GM21786 (cell line): Measurements from ENCODE around the gene ASTN2.

Experiments
- ATAC-seq: cut with Tn5 transposase; IDR thresholded peaks from one replicate; pipeline ENCODE4 v1.9.1; 2021; ENCODE audit not compliant: unreplicated experiment

The ASTN2 gene

DNA sequence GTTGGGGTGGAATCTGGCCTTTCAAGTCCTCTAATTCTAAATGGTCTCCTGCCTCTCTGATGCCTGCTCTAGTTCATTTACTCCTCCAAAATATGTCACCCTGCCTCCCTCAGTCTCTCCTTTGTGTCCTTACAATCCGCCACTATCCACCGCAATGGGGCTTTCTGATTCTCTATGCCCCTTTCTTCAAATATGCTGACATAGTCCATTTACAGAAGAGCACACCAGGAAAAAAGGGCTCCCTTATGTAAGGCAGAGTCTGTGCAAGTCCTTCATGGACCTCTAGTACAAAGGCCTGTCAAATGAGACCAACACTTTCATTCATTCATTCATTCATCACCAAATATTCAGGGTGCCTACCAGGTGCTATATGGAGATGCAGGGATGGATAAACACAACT lies 2.0 kb upstream of the ASTN2 start:
- ATAC-seq = no peak

DNA sequence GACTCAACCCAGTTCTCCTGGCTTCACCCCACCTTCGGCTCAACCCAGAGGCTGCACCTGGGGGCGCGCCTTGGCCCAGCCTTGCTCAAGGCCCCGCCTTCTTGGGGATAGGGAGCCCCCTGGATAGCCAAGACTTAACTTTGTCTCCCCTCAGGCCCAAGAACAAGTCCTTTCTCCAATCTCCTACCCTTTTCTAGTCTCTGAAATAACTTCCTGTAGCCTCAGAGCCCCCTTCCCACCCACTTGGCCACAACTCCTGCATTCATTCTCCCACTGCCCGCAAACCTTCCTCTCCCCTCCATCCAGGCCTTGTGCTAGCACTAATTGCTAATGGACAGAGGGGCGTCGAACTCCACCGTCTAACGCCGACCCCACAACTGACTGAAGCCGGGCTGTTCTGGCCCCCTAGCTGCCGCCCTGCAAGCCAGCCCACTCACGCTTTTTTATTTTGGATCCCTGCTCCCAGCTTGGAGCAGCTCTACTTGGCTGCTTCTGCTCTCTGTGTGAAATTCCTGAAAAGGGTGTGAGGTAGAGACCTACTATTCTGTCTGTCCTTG lies 579 bp upstream of the ASTN2 start:
- no peak for ATAC-seq

DNA sequence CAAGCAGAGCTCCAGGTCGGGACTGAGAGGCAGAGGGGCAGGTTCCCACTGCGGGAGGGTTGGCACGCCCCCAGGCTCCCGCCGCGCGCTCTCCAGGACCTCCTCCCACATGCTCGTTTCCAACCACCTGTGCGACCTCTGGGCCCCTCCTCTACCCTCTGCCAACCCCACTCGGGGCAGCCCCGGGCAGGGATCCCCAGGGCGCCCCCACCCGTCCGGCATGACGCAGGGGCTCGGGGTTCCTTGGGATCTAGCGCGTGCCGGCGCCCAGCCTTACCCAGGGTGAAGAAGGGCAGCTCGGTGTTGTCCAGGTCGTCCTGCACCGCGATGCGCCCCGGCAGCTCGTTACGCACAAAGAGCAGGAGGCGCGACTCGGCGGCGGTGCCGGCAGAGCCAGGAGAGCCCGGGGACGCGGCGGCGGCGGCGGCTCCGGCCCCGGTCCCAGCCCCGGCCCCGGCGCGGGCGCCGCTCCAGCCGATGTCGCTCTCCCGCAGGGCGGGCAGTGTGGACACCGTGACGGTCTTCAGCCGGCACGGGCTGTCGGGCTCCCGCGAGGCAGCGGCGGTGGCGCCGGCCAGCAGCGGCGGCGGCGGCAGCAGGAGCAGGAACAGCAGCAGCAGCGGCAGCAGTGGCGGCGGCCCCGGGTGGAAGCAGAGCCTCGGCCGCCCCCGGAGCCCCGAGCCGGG lies 494 bp downstream of the ASTN2 start:
- no peak for ATAC-seq

DNA sequence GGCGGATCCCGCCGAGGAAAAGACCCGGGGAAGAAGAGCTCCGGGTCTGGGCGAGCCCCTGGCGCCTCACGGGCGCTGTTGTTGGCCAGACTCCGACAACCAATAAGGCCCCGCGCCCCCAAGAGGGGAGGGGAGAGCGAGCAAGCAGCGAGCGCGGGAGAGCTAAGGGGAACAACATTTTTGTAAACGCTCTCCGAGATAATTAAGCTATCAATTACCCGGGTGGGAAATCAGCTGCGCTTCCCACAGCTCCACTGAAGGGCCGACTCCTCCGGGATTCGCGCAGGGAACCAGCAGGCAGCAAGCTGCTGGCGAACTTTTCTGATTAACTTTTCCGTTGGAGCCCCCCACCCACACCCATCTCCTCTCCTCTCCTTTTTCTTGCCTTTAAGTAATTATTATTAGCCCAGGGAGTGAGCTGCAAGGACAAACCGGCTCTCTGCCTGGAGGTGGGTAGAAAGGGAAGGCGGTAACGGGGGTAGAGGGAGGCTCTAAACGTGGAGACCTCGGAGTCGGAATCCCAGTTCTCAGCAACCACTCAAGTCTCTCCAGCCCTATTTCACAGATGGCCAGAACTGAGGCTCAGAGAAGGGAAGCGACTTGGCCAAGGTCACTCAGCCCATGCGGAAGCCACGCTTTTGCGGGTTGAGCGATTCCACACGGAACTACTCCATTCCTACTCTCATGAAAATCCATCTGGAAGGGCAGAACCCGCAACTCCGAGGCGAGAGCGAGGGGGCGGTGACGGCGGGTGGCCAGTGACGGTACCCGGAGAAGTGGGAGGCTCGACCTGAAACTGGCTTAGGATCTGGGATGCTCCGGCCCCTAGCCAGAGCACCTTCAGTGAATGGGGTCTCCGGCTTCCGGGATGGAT lies 1.3 kb downstream of the ASTN2 start:
- no peak for ATAC-seq

DNA sequence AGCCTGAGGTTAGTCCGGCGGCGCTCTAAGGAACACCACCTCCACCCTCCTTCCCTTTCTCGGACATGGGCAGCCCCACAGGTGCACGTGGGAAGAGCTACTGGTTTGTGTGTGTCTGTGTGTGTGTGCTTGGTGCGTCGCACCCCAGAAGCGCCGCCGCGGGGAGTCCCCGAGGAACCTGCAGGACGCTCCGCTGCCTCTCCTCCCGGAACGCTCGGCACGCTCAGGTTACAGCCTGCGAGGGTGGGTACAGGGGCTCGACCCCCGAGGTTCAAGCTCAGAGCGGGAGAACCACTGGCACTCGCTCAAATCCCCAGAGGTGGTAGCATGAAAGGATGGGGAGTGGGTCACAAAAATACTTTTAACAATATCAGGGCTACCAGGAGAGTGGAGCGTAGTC lies 2.0 kb downstream of the ASTN2 start:
- no peak for ATAC-seq

DNA sequence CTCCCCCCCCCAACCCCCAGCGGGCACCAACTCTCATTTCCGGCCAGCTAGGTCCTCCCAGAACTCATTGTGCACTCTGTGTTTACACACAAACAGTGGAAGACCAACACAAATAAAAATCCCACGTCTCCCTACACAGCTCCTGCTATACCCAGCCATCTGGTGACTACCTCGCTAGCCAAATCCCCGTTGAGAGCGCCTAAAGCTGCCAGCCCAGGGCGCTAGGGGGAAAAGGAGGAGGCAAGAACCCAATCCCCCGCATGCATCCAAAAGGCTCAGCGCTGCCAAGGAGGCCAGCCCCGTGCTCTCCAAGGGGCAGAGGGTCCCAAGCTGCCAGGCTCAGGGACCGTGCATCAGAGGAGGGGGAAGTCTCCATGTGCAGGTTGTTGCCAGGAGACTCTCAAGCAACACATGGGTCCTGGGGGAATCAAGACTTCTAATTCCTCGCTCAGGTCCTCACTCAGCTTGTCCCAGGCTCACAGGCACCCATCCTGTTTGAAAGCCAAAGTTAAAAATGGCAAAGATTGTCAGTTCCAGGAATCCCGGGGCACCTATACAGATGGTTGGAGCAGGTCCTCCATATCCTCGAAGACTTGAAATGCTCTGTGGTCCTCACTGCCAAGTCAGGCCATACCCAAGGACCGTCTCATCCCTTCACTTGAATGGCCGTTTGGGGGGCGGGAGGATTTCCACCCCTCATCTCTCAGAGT lies 2.7 kb downstream of the ASTN2 start:
- no peak for ATAC-seq

DNA sequence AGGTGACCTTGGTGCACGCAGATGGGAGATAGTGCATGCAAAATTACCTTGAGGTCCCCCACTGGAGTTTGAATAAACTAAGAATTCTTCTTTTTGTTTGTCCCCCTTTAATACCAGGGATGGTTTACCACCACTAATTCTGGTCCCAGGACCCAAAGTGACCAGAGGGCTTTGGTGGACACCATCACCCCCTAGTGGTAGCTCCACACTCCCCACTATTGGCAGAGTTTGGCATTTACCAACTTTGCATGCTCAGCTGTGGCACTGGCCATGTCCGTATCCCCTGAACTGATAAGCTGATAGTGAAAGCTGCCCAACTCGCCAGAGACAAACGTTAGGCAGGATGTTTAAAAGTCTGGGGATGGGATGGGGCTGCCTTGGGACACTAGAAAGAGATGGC lies 3.3 kb downstream of the ASTN2 start:
- ATAC-seq = peak; percentile 64

DNA sequence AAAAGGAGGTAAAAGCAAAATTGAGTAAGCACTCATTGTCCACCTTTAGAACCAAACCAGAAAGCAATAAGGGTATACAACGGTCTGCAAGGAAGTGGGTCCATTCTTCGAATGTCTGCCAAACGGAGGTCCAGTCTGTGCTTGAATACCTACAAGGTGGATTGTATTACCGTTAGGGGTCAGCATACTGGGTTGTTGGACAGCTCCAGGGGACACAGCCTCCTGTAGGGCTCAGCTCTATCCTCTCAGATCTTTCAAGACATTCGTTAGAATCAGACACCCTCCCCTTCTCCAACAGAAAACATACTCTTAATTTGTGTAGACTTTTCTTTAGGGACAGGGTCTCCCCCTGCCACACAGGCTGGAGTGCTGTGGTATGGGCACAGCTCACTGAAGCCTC lies 5.5 kb downstream of the ASTN2 start:
- ATAC-seq = no peak

DNA sequence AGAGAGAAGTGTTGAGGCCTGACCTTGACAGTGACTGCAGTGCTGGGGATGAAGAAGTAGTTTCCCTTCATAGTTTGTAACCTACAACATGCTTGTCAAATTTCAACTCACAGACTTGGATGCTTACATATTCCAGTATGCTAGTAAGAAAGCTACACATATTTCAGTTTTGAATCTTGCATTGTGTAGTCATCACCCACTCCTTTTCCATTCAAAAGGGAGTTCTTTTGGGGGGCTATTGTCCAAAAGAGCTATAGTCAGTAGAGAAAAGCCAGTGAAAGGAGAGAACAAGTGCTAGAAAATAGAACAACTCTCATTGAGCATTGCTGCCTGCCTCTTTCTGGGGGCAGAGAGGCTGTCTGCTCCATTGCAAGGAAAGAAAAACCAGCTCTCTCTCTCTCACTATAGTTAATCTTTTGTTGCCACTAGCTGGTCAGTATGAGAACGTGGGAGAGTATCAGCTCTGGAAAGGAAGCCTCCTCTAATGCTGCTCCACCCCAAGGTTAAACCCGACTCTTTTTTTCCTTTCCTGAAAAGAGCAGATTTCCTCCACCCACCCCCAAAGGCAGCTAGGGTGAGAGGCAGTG lies 7.3 kb downstream of the ASTN2 start:
- ATAC-seq = no peak

DNA sequence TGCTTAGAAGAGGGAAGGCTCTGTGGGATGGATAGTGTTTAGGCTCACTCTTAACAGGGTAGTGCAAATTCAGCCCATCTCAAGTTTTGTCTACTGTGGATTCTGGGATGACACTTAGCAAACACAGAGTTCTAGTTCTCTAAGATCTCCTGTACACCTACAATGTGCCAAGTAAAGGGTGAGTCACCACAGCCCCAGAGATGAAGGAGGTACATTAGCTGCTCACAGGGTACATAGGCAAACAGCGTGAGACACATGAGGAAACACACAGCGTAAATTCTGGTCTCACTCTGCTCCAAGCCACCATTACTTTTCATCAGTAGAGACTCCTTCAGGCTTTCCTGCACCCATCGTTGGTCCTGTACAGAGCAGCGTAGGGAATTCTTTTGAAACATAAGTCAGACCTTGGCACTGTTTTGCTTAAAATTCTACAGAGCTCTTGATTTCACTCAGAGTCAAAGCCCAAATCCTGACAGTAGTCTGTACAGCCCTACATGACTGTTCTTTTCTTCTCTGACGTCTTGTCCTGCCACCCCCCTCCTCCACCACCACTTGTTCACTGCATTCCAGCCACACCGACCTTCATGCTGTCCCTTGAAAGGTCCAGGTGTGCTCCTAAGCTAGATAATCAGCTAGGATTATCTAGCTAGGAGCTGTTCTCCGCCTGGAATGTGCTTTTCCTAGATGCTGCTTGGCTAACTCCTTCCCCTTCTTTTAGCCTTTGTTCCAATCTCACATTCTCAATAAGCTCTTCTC lies 8.7 kb downstream of the ASTN2 start:
- no peak for ATAC-seq

DNA sequence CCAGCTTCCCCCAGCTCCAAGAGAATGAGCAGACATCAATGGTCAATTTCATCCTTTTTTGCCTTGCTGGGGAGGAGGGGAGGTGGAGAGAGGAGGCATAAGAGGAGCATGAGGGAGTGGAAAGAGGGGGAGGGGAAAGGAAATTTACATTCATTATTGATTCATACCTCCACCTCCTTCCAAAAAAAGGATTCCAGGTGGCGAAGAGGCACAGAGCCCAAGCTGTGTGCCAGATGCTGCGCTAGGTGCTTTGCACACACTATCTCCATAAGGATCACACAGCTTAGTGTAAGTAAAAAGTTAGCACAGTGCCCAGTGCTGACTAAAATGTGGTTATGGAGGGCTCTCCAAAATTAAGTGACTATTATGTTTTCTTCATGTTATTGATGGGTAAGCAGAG lies 11.0 kb downstream of the ASTN2 start:
- no peak for ATAC-seq

DNA sequence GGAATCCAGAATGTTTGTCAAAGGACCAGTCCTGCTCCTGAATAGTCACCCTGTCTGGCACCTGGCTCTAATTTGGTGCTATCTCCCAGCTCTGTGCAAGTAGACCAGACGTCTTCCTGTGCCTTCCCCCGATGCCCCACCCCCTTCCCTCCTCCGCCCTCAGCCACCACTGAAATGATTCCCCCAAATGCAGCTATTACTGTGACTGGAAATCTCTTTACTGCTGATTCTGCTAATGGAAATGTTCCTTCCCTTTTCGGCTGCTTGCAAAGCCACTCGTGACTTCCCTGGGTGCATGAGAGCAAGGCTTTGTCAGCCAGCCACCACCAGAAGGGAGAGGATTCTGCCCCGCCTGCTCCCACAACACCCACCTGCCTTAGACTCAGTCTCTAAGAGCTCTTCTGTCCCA lies 11.4 kb downstream of the ASTN2 start:
- no peak for ATAC-seq

DNA sequence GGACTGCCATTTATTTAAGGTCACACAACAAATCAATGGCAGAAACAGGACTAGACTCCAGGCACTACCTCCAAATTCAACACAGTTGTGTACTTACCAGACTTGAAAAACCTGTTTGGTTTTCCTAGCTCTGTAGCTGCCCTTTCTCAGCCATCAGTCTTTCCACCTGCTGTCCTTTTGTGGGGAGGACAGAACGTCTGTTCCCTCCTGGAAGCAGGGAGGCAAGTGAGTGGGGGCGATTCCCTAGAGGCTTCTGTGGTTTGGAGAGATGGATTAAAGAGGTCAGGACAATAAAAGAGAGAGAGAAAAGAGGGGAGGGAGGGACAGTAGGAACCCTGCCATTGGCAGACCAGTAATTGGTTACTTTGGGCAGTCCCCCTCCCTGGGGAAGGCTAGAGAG lies 14.7 kb downstream of the ASTN2 start:
- ATAC-seq = no peak

DNA sequence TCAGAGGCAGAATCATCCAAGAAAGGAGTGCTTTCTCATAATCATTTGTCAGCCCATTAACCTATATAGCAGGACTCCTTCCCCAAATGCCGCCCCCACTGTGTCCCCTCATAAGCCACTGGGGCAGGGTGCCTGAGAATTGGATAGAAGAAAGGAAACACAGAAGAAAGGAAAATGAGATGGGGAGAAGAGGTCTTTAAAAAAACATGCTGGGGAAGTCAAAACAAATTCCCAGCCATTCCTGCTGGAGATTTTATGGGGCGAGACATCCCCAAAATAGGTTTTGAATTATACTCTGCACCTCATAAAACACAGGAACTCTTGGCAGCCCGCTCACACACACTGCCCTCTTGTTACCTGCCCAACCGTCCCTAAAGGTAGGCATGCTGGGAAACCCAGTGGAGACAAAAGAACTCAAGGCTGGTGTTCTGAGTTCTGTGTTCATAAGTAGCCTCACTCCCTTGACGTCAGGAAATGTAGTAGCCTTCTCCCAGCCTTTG lies 19.7 kb downstream of the ASTN2 start:
- ATAC-seq = no peak

DNA sequence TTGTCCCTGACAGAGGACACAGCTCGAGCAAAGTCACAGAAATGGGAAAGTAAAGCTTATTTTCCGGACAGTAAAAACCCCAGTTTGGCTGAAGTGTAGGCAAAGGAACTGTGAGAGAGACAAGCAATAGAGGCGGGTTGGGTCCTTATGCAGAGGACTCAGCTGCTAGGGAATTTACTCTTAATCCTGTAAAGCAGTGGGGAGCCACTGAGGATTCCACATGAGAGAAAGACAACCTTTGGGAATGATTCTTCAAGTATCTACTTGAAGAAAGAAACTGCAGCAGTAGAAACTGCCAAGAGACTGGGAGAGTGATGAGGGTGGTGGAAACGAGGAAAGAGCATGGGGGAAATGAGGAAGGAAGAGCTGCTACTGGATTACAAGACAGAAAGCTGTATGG lies 20.2 kb downstream of the ASTN2 start:
- ATAC-seq = no peak

DNA sequence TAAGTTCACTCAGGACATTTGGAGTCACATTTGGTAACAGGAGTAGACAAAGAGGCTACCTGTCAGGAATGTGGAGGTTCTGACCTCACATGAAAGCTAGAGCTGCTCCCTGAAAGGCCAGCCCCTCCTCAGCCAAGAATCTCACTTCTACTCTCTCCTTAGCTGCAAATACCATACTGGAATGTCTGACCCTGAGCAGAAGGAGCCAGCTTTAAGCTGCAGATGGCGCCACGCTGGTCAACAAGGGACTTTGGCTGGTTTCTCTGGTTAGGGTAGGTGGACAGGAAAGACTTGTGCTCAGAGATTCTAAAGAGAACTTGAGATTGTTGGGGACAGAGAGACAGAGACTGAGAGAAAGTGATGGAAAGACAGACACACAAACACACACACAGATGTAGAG lies 21.9 kb downstream of the ASTN2 start:
- no peak for ATAC-seq

DNA sequence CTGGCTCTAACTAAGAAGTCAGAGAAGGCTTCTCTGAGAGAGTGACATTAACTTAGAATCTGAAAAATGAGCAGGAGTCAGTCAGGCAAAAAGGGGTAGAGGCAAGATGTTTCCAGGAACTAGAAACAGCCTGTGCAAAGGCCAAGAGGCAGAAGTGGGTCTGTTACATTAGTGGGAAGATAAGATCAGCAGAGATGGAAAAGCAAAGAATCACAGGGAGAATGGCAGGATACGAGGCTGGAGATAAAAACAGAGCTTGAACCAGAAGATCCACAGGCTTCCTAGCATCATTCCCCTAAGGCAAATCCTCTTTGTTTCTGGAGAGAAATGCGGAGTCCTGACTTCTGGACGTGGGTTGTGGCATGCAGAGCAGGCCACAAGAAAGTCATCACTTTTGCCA lies 27.4 kb downstream of the ASTN2 start:
- ATAC-seq = no peak

DNA sequence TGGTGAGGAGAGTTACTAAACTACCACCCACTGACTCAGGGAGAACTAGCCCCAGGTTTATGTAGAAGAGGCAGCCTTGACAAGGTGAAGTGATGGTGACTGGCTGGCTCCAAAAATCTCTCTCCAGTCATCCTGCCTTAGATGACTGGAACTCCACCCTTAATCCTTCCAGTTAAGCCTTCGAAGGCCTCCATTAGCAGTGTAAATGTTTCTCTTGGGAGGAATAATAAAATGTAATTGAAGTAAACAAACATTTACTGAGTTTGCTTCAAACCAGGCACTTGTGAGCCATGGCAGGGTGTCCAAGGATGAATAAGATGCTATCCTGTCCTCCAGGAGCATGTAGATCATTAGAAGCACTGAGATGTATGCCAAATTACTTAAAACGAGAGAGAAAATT lies 35.5 kb downstream of the ASTN2 start:
- no peak for ATAC-seq

DNA sequence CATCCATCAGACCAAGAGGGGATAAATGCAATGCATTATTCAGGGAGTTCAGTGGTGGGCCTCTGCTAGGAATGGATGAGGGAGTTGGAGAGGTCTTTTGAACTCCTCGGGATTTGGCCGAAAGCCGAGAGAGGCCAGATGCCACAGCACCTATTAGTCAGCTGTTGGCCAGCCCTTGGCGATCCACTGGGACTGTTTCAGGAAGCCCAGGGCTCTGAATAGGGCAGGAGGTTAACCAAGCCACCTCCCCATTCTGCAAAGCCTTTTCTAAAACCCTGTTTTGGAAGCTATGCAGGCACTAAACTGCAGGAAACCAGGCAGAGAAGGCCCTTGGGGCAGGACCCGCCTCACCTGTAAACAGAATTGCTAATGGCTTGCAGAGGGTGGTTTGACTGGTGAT lies 37.8 kb downstream of the ASTN2 start:
- ATAC-seq = no peak

DNA sequence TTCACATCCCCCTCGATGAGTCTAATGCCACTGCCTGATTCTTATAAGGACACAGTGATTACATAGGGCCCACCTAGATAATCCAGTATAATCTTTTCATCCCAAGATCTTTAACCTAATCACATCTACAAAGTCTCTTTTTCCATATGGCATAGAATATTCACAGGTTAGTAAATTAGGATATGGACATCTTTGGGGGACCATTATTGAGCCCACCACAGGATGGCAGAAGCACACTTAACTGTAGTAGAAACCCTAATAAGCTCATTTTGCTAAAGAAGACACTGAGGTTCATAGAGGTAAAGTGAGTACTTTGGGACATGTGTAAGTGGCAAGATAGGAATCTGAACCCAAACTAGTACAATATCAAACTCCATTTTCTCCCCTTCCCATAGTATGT lies 38.9 kb downstream of the ASTN2 start:
- no peak for ATAC-seq
